Activated CD4-positive, alpha-beta T cell treated with anti-CD3 and anti-CD28 coated beads, Interleukin-2, Interleukin-6, amounts not matched to agents 100 ng/mL and 50 ng/mL, durations not matched to agents 16 hours and 8 hours (primary cell): Measurements from ENCODE around the gene C1orf159.
A peak's percentile ranks its signal among the peaks of the same experiment; 100 is the strongest.

ENCODE experiments used
- DNase-seq: peaks from one replicate; pipeline ENCODE4 v3.0.0-alpha.2; 2020

C1orf159 gene

DNA sequence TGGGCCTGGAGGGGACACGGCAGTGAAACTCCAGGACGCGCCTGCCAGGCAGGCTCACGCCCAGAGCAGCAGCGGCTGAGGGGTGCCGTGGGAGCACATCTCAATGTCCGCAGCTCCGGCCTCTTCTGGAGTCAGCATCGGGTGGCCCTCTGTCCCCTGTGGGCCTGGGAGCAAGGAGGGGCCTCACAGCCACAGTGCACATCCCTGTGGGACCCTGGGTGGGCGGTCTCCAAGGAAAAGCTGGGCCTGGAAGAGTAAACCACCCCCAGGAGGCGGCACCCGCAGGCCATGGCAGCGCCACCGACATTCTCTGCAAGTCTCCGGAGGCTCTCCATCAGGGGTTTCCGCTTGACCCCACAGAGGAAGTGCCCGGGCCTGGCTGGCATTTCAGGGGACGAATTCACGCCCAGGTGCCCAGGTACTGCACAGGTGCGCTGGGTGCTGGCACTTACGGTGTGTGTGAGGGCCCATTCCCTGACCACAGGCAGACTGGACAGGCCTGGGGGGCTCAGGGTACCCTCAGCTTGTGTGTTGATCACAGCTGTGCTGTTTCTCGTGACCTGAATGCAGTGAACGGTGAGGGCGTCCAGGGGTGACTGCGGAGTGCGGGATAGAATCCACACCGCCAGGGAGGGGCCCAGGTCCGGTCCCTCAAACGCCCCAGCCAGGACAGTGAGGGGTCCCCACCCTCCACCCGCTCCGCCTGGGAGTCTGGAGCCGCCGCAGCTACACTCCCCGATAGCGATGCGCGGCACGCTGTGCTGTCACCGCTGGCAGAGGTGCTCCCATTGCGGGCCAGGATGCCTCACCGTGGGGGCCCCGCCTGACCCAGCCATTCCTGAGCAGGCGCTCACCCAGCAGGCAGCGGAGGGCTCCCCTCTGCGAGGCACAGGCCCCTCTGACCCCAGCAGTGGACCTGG lies 25.2 kb downstream of the C1orf159 start:
- no peak for DNase-seq

DNA sequence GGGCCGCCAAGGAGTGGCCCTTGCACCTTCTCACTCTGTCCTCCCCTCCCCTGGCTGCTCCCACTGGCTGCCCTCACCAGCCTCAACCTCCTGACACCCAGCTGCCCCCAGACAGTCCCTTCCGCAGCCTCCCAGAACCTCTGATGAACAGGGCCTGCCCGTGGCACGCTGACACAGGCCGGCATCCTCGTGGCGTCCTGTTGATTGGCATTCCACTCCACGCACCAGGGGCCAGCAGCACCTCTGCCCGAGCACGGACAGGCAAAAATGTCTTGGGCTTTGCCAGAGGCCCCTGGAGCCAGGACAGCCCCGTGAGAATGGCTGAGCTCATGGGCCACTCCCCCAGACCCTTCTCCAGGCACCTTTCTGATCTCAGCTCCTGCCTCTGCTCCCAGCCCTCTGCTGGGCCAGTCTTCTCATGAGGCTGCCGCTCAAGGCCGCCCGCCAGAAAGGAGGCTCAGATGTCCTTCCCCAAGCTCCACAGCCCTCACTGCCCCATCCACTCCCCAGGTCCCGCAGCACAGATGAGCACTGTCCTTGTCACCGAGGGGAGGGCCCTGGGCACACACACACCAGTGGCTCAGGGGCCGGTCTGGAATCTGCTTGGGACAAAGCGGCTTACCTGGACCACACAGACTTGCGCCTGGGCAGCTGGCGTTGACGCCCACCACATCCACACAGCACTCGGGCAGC lies 26.0 kb downstream of the C1orf159 start:
- DNase-seq, result no peak

DNA sequence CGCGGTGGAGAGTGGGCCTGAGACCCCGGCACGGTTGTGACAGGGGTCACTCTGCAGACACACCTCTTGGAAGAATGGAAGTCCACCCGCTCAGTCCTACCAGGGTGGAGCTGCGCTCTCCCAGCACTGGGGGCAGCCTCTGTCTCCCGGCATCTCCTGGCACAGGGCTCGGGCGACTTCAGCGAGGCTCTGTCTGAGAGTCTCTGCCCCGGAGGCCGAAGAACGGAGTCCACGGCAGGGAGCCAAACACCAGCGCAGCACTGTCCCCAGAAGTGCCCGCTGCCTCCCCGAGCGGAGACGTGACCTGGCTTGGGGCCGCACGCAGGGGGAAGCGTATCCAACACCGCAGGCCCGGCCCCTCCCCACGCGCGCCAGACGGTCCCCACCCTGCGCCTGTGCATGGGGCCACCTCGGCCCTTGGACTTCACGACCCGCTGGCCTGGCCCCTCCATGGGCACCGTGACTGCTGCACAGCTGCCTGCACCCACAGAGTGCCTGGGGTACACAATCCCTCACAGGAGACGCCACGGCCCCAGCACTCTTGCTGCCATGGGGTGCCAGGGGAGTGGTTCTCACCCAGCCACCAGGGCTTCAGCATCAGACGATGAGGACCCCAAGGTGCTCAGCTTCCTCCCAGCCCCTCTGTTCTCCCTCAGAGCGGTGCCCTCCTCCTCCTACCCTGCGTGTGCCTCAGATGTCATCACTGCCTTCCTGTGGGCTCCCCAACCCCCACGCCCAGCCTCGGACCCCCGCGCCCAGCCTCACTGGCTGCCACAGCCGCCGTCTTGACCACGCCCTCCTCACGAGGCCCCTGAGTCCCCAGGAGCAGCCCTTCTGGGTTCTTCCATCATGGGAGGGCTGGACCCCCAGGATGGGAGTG lies 26.8 kb downstream of the C1orf159 start:
- DNase-seq, result no peak

DNA sequence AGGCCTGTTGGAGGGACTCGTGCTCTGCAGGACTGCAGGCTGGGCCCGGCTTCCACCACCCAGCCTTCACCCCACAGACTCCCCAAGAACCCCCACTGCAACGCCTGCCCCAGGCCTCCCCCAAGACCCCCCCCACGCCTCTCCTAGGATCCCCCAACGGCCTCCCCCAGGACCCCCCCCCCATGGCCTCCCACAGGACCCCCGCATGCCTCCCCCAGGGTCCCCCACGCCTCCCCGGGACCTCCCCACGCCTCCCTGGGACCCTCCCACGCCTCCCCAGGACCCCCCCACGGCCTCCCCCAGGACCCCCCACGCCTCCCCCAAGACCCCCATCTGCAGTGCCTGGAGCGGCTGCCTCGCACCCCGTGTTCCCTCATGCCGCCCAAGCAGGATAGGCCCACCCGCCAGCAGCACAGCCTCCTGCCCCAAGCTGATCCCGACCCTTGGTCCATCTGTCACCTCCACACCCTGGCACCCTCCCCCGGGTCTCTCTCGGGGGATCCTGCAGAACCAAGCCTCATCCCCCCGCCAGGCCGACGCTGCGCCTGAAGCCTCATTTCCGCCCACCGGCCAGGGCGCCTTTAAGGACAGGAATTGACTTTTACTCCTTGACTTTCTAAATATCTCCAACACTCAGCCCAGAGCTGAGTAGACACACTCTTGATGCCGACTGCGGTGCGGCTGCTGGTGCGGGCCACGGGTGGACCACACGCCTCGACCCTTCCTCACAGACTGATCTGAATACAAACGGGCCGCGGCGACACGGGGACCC lies 27.7 kb downstream of the C1orf159 start:
- no peak for DNase-seq

DNA sequence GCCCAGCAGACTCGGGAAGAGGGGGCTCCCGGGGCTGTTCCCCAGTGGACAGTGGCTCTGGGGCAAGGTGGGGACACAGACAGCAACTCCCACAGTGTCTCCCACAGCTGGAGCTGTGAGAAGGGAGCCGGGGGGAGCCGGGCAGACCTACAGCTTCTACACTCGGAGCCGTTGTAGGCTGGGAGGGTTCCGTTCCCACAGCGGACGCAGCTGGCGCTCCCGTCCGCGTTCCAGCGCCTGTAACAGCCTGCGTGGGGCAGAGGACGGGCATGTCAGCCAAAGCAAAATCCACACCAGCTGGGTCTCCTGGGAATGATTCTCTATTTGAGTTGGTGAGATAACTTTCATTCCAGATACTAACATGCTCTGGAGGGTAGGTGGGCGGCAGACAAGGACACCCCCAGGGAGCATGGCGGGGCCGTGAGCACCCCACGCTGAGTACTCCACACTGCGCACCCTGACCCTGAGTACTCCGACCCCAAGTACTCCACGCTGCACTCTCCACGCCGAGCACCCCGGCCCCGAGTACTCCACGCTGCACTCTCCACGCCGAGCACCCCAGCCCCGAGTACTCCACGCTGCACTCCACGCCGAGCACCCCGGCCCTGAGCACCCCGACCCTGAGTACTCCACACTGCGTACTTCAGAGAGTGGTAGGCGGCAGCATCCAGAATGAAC lies 28.4 kb downstream of the C1orf159 start:
- DNase-seq, result no peak

GRCh38 chr1:1086911-1087341 lies 29.0 kb downstream of the C1orf159 start:
- no peak for DNase-seq

- DNase-seq, result no peak
Observed at GRCh38 chr1:1085911-1086841, 29.7 kb downstream of the C1orf159 start.

DNA sequence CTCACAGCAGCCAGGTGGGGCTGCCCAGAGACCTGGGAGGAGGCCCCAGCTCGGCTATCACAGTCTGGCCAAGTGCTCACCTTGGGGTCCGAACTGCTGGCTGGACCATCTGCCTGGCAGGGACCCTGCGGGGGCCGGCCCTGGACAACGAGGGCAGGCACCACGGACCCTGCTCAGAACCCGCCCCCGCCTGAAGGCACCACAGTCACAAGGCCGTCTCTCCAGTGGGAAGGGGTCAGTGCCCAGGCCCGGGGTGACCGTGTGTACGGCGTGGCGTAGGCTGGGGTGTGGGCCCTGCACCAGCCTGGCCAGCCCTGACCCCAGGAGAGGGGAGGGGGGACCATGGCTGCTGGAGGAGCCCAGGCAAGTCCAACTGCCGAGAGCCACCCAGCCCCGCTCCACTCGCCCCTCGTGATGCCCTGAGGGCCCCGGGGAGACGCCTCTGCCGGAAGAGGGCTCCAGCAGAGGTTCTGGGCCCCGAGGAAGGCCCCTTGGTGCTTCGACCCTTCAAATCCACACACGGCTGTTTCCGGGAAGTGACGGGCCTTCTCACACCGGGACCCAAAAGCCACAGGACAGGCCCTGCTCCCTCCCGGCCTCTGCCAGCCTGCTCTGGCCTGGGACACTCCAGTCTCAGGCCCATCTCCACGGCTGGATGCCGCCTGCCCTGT lies 30.6 kb downstream of the C1orf159 start:
- DNase-seq, result no peak

DNA sequence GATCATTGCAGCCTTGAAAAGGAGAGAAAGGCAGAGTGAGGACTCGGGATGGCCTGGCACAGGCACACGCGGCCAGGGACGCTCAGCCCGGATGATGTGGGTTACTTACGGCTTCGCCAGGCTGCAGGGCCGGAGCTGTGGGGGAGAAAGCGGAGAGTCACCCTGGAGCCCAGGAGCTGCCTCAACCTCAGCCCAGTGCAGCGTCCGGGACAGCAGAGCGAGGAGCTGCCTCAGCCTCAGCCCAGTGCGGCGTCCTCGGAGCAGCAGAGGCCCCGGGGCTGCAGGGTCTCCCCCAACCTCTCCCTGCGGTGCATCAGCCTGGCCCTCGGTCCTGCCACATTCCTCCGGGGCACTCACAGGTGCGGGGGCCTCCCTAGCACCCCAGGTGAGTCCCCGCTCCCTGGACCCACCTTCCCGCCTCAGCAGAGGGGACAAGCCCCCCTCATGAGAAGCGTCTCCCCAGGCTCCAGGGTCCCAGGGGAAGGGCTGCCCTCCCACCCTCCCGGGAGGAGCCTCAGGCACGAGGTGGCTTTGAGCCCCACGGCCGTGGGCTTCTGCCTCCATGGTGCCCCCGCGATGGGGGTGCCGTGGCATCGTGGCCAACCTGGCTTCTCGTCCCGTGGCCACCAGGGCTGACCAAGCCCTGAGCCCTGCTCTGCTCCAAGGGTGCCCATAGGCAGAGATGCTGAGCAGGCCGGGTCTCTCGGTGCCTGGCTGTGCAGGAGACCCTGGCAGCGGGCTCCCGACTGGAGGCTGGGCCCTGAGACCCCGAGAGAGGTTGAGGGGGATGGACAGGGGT lies 31.3 kb downstream of the C1orf159 start:
- no peak for DNase-seq

GRCh38 chr1:1083416-1084371 lies 32.2 kb downstream of the C1orf159 start:
- no peak for DNase-seq

DNA sequence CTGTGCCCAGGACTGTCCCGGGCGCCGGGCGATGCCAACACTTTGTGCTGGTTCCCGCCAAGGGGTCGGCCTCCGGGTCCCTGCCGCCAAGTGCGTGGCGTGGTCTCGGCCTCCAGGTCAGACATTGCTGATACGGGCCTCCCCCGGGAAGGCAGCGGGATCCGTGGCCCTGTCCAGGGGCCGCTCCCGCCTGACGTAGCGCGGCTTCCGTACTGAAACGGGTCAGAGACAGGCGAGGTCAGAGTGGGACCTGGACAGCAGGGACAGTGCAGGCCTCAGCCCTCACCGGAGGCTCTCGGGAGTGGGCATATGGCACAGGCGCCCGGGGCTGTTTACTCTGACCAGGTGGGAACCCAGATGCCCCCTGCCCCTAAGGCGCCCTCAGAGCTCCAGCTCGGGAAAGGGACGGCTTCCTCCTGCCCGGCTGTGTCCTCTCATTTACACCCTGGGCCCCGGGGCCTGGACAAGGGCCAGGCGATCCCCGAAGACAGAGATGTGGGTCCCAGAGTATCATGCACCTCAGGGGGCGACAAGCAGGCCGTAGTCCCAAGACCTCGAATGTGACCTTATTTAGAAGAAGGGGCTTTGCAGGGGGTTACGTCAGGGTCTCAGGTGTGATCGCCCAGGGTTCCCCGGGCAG lies 33.0 kb downstream of the C1orf159 start:
- no peak for DNase-seq

DNA sequence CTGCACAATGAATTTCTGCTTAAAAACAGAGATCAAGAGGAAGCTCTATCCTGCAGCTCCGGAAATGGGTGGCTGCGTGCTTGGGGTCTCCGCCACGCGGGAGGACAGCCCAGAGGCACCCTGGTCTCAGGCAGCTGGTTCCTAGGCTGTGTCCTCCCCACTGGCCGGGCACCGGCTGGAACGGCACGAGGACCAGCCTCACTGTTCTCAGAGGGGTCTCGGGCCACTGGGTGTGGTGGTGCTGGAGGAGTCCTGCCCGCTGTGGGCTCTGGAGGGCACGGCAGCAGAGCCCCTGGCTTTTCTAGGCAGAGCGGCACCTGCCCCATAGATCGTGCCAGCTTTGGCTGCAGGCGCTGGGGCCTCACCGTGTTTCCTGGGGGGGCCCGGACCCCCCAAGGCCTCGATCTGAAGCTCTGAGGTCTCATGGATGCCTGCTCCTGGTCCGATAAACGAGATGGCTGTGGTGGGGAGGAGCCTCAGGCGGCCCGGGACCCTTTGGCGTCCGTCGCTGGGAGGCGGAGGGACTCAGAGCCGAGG lies 33.6 kb downstream of the C1orf159 start:
- DNase-seq, result no peak

DNA sequence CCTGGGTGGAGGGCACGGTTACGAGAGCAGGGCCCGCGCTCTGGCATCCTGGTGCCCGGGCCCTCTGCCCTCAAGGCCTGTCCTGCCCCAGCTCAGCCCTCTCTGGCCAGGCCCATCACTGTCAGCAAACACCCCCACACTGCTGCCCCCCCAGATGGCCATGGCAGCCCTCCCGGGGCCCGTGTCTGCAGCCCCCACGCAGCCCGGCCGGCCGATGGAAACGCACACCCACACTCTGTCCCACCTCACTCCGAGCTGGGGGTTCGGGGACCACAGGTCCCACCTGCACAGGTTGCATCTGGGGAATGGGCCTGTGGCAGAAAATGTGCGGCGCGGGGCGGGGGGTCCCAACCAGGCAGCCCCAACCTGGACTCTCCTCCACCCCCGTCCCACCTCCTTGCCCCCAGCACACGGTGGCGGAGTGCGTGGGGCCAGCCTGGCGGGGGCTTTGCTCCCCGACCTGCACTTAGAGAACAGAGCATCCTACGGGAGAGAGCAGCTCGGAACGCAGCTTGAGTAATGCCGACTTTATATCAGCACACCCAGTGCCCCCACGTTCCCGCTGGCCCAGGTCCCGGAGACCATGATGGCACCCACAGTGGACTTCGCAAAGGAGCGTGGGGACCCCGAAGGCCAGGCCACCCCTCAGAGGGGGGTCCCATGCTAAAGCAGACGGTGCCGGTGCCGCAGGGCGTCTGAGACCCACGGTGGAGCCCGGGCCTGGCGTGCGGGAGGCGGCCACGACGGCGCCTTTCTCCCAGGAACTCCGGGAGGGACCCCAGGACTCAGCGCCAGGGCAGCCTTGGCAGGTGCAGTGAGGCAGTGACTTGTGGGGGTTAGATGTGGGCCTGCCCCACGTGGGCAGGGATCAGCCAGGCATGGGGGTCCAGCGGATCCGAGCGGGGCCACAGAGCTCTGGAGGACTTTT lies 34.3 kb downstream of the C1orf159 start:
- no peak for DNase-seq

GRCh38 chr1:1080951-1081310 lies 35.0 kb downstream of the C1orf159 start:
- DNase-seq, result no peak

DNA sequence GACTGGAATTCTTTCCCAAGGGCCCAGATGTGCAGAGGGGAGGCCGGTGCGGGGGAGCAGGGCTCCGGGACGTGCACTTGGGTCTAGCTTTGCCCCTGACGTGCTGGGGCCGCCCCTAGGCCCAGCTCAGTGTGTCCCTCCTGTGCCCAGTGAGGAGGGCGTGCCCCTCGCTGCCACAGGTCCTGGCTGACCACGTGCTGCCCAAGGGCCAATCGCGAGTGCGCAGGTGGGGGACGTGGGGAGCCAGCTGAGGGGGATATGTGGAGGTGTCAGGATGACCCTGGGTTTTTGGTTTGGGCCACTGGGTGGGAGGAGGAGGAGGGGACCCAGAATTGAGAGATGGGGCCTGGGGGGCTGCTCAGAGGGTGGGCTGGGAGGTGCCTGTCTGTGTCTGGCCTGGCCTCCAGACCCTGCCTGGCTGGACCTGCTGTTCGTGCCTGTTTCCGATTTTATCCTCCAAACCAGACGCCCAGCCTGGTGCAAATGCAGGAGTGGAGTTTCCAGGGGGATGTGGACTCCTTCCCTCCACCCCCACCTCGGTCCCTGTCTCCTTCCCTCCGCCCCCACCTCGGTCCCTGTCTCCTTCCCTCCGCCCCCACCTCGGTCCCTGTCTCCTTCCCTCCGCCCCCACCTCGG lies 35.6 kb downstream of the C1orf159 start:
- peak; percentile 39 for DNase-seq
